ENCODE data around the gene C8G. TPM values are rescaled to one million over a fixed set of nuclear protein-coding genes. Genes with fewer than 3 reads are reported as not detected.
A peak's percentile ranks its signal among the peaks of the same experiment; 100 is the strongest.

C8G gene
- total RNA-seq, 1 donor from 2014 or later: 0.79 TPM

- Histone ChIP-seq H3K27me3 (ENCODE audit: control insufficient read depth, insufficient read depth, low read length) (no peaks in the 10 kb centered on the region), H3K36me3 (ENCODE audit: control insufficient read depth, insufficient read depth, low read length) (peaks cover 2% of the 10 kb centered on the region), H3K4me3 (ENCODE audit: low read depth, low read length) (no peak overlapping the region)
- FAIRE-seq (no peak), DNase-seq (ENCODE audit: low read depth) (no peak)
- TF ChIP-seq CTCF (IDR thresholded peaks at IDR 0.05; ENCODE audit: insufficient read depth, low read length, severe bottlenecking): no peak
These were observed 50.3 kb downstream of the C8G start for GRCh38 chr9:136995362-136995761.

- H3K4me3 ChIP-seq (ENCODE audit: low read depth, low read length): peak overlapping the region; percentile 28
- H3K27me3 ChIP-seq (ENCODE audit: control insufficient read depth, insufficient read depth, low read length): no peaks in the 10 kb centered on the region
- H3K36me3 ChIP-seq (ENCODE audit: control insufficient read depth, insufficient read depth, low read length): peaks cover 2% of the 10 kb centered on the region
- DNase-seq (ENCODE audit: low read depth) (no peak), FAIRE-seq (no peak)
- TF ChIP-seq CTCF (IDR thresholded peaks at IDR 0.05; ENCODE audit: insufficient read depth, low read length, severe bottlenecking): no peak
These were observed 50.8 kb downstream of the C8G start for GRCh38 chr9:136995772-136996311.

Other genes starting within 250 kb of the C8G start
- gene DIPK1B, start 232.7 kb upstream of the C8G start, total RNA-seq: 0.13 TPM in 1 of 2 replicates, not detected in the other
- not detected in 2 replicates for gene LCN10, start 202.3 kb upstream of the C8G start, total RNA-seq
- gene LCN6, start 196.7 kb upstream of the C8G start, total RNA-seq: not detected in 2 replicates
- not detected in 2 replicates for gene LCN8, start 187.0 kb upstream of the C8G start, total RNA-seq
- gene LCN15, start 180.7 kb upstream of the C8G start, total RNA-seq: not detected in 2 replicates
- gene TMEM141, start 153.9 kb upstream of the C8G start, total RNA-seq: 220 and 228 TPM in 2 replicates
- under 0.01 and 0.38 TPM in 2 replicates for gene CCDC183, start 148.9 kb upstream of the C8G start, total RNA-seq
- 79.5 and 88.5 TPM in 2 replicates for gene RABL6, start 137.3 kb upstream of the C8G start, total RNA-seq
- gene AJM1, start 102.8 kb upstream of the C8G start, total RNA-seq: 1.1 and 1.8 TPM in 2 replicates
- 57.9 and 124 TPM in 2 replicates for gene PHPT1, start 95.8 kb upstream of the C8G start, total RNA-seq
- 1.1 and 1.5 TPM in 2 replicates for gene MAMDC4, start 92.9 kb upstream of the C8G start, total RNA-seq
- 486 and 497 TPM in 2 replicates for gene EDF1, start 78.9 kb upstream of the C8G start, total RNA-seq
- 5.3 and 10.1 TPM in 2 replicates for gene TRAF2, start 58.7 kb upstream of the C8G start, total RNA-seq
- 162 TPM in 2 replicates for gene FBXW5, start 505 bp upstream of the C8G start, total RNA-seq
- 0.13 TPM in 1 of 2 replicates, not detected in the other for gene LCN12, start 7.0 kb downstream of the C8G start, total RNA-seq
- gene PTGDS, start 32.3 kb downstream of the C8G start, total RNA-seq: 0.26 TPM in 2 replicates
- not detected in 2 replicates for gene LCNL1, start 37.8 kb downstream of the C8G start, total RNA-seq
- 10.0 and 11.5 TPM in 2 replicates for gene PAXX, start 47.2 kb downstream of the C8G start, total RNA-seq
- gene CLIC3, start 51.3 kb downstream of the C8G start, total RNA-seq: 2.1 and 28.8 TPM in 2 replicates
- gene ABCA2, start 83.0 kb downstream of the C8G start, total RNA-seq: 5.5 and 9.9 TPM in 2 replicates
- gene FUT7, start 86.8 kb downstream of the C8G start, total RNA-seq: not detected in 2 replicates
- gene NPDC1, start 100.9 kb downstream of the C8G start, total RNA-seq: 5.5 and 10.5 TPM in 2 replicates
- 0.79 and 1.2 TPM in 2 replicates for gene ENTPD2, start 108.8 kb downstream of the C8G start, total RNA-seq
- gene SAPCD2, start 125.3 kb downstream of the C8G start, total RNA-seq: 0.26 and 1.2 TPM in 2 replicates
- 2.0 and 3.2 TPM in 2 replicates for gene UAP1L1, start 132.3 kb downstream of the C8G start, total RNA-seq
- 58.2 and 65.3 TPM in 2 replicates for gene MAN1B1, start 141.7 kb downstream of the C8G start, total RNA-seq
- 45.1 and 66.6 TPM in 2 replicates for gene DPP7, start 169.5 kb downstream of the C8G start, total RNA-seq
- 0.26 and 0.53 TPM in 2 replicates for gene GRIN1, start 193.9 kb downstream of the C8G start, total RNA-seq
- gene LRRC26, start 224.8 kb downstream of the C8G start, total RNA-seq: 0.26 and 2.0 TPM in 2 replicates
- gene TMEM210, start 226.8 kb downstream of the C8G start, total RNA-seq: not detected in 2 replicates
- 20.5 and 23.2 TPM in 2 replicates for gene ANAPC2, start 243.3 kb downstream of the C8G start, total RNA-seq
- gene SSNA1, start 243.4 kb downstream of the C8G start, total RNA-seq: 97.9 and 127 TPM in 2 replicates